ENCODE results near the gene RPRD1B.

DNA sequence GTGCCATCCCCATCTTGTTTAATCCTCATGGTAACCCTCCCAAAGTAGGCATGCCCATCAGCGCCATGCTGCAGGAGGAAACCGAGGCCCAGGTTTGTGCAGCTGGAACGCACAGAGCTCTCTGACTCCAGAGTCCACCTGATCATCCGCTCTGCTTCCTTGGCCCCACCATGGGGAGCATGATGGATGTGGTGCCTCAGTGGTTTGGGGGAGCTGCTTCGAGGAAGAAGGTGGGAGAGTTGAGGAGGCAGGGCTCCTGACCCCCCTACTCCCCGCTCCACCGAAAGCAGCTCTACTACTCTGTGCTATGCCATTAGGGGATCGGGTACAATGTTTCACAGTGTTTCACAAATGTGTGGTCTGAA, 79.4 kb downstream of the RPRD1B start:
- TF ChIP-seq, protein P1, sequence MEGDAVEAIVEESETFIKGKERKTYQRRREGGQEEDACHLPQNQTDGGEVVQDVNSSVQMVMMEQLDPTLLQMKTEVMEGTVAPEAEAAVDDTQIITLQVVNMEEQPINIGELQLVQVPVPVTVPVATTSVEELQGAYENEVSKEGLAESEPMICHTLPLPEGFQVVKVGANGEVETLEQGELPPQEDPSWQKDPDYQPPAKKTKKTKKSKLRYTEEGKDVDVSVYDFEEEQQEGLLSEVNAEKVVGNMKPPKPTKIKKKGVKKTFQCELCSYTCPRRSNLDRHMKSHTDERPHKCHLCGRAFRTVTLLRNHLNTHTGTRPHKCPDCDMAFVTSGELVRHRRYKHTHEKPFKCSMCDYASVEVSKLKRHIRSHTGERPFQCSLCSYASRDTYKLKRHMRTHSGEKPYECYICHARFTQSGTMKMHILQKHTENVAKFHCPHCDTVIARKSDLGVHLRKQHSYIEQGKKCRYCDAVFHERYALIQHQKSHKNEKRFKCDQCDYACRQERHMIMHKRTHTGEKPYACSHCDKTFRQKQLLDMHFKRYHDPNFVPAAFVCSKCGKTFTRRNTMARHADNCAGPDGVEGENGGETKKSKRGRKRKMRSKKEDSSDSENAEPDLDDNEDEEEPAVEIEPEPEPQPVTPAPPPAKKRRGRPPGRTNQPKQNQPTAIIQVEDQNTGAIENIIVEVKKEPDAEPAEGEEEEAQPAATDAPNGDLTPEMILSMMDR (conservative IDR thresholded peaks at IDR 0.05; ENCODE audit: low read depth, low read length), result no peak
- TF ChIP-seq EZH2 (IDR thresholded peaks at IDR 0.05; ENCODE audit: low read length, unreplicated experiment), result no peak
